OCI-LY7 (cell line): ENCODE results near the gene YARS1. TPM values are rescaled to one million over a fixed set of nuclear protein-coding genes. Genes with fewer than 3 reads are reported as not detected.

Experiments
- BruUV-seq: library from RNA; stranded (reverse); fragments of 400-500 nt; replicated peaks from 2 replicates; lab custom pipeline; 2021; lab: Mats Ljungman, UMichigan
- CTCF ChIA-PET: fragments of 300-600 bp; sonication (Branson Sonifier 250); formaldehyde crosslinking; loops from one replicate; lab custom pipeline; 2022; ENCODE audit warnings: antibody characterized with exemption; ENCODE audit not compliant: unreplicated experiment; lab: Charles Lee
- POLR2A ChIA-PET: fragments of 300-600 bp; sonication (Branson Sonifier 250); formaldehyde crosslinking; loops from one replicate; lab custom pipeline; 2022; ENCODE audit warnings: antibody characterized with exemption; lab: Charles Lee
- DNase-seq: peaks from one replicate; pipeline ENCODE4 v3.0.0-alpha.2; 2015; ENCODE audit warnings: low spot score
- H2AFZ ChIP-seq: fragments of 200-600 bp; sonication (generic), shearing (Covaris generic); 2 replicates; pipeline ENCODE4 v1.6.1; 2014; ENCODE audit warnings: mild to moderate bottlenecking, antibody characterized with exemption, low read length, moderate library complexity
- H3K27ac ChIP-seq: fragments of 200-600 bp; sonication (generic); 2 replicates; pipeline ENCODE4 v1.5.1; 2014; ENCODE audit warnings: mixed run types, low read depth, mild to moderate bottlenecking, moderate library complexity, low read length, inconsistent platforms; ENCODE audit not compliant: poor library complexity, severe bottlenecking
- H3K36me3 ChIP-seq: fragments of 200-600 bp; sonication (generic); 2 replicates; pipeline ENCODE4 v1.6.1; 2014; ENCODE audit warnings: mild to moderate bottlenecking, antibody characterized with exemption, low read length, moderate library complexity, mixed read lengths; ENCODE audit not compliant: insufficient read depth
- H3K4me1 ChIP-seq: fragments of 200-600 bp; sonication (generic); 2 replicates; pipeline ENCODE4 v1.5.1; 2014; ENCODE audit warnings: mild to moderate bottlenecking, low read length; ENCODE audit not compliant: insufficient read depth, poor library complexity, severe bottlenecking
- H3K4me2 ChIP-seq: fragments of 200-600 bp; sonication (generic); 2 replicates; pipeline ENCODE4 v1.6.1; 2014; ENCODE audit warnings: mild to moderate bottlenecking, low read length
- H3K4me3 ChIP-seq: fragments of 200-600 bp; sonication (generic); 2 replicates; pipeline ENCODE4 v1.5.1; 2014; ENCODE audit warnings: mild to moderate bottlenecking, low read depth, low read length; ENCODE audit not compliant: poor library complexity, severe bottlenecking
- H3K79me2 ChIP-seq: fragments of 200-600 bp; sonication (generic); 2 replicates; pipeline ENCODE4 v1.6.1; 2016; ENCODE audit warnings: low read depth, mild to moderate bottlenecking, low read length, moderate library complexity, mixed read lengths; ENCODE audit not compliant: insufficient read depth
- H3K9me2 ChIP-seq: fragments of 200-600 bp; sonication (generic); 2 replicates; pipeline ENCODE4 v1.6.1; 2016; ENCODE audit warnings: mild to moderate bottlenecking, low read length, mixed read lengths; ENCODE audit not compliant: insufficient read depth
- H3K9me3 ChIP-seq: fragments of 200-600 bp; sonication (generic); 2 replicates; pipeline ENCODE4 v1.6.1; 2014; ENCODE audit warnings: mild to moderate bottlenecking, mixed run types, low read length, mixed read lengths
- H4K20me1 ChIP-seq: fragments of 200-600 bp; sonication (generic); 2 replicates; pipeline ENCODE4 v1.6.1; 2014; ENCODE audit warnings: mild to moderate bottlenecking, antibody characterized with exemption, low read length, moderate library complexity, mixed read lengths; ENCODE audit not compliant: insufficient read depth
- CTCF ChIP-seq: fragments of 200-600 bp; sonication (generic); conservative IDR thresholded peaks from 2 replicates; pipeline ENCODE4 v1.5.1; 2014; ENCODE audit warnings: mild to moderate bottlenecking, antibody characterized with exemption, low read length, moderate library complexity, mixed read lengths
- EZH2phosphoT487 ChIP-seq: fragments of 200-600 bp; sonication (generic); IDR thresholded peaks from 2 replicates; pipeline ENCODE4 v1.6.1; 2018; ENCODE audit warnings: low read depth, borderline replicate concordance, mild to moderate bottlenecking, mixed run types, antibody characterized with exemption, low read length, moderate library complexity, mixed read lengths
- intact Hi-C: fragments of 100-400 bp; cut with micrococcal nuclease; formaldehyde crosslinking; loops from one replicate; pipeline ENCODE4 v1.10.0; 2022; ENCODE audit not compliant: unreplicated experiment
- total RNA-seq, 2 experiments: library from RNA; depleted of rRNA in 1 of 2; stranded (reverse); fragments of >200 nt in 1 of 2; shearing (Covaris generic) in 1 of 2; gene quantifications; 2 replicates each; pipeline ENCODE4 v1.2.3, GENCODE V29; 2014 to 2022

The YARS1 gene
- total RNA-seq, 2 experiments from 2014 or later = 276 to 321 TPM

GRCh38 chr1:32773018-32773763 lies 44.0 kb downstream of the YARS1 start:
- ChIA-PET POLR2A (interaction anchor here (1.1 to 1.2 kb wide), 2 partner anchors 10 to 45 kb away, joined by 3 to 4 read pairs; no protein-coding TSS in a partner anchor), CTCF (interaction anchor here (1.0 to 1.2 kb wide), 2 partner anchors 49 to 61 kb away, joined by 3 to 5 read pairs; no protein-coding TSS in a partner anchor)
- H4K20me1 ChIP-seq = no peaks in the 10 kb centered on the region
- H3K9me2 ChIP-seq = no peaks in the 10 kb centered on the region
- peak; percentile 99 for TF ChIP-seq CTCF
- TF ChIP-seq EZH2phosphoT487 = no peak
- peak; percentile 75 for DNase-seq
- H2AFZ ChIP-seq = no peak overlapping the region
- H3K4me2 ChIP-seq = no peak overlapping the region
- H3K9me3 ChIP-seq = no peaks in the 10 kb centered on the region
- no TSS peak for BruUV-seq
- peak overlapping the region; percentile 15 for H3K27ac ChIP-seq
- intact Hi-C loops = loop anchor here (1.0 to 5.0 kb wide), 3 partner anchors 61 to 326 kb away; no protein-coding TSS in a partner anchor
- no peaks in the 10 kb centered on the region for H3K4me1 ChIP-seq
- H3K79me2 ChIP-seq = no peaks in the 10 kb centered on the region
- peaks cover 55% of the 10 kb centered on the region for H3K36me3 ChIP-seq
- H3K4me3 ChIP-seq = no peak overlapping the region

- Histone ChIP-seq H3K9me3 (no peaks in the 10 kb centered on the region), H3K4me1 (no peaks in the 10 kb centered on the region), H3K9me2 (no peaks in the 10 kb centered on the region), H3K27ac (no peak overlapping the region), H3K4me3 (no peak overlapping the region), H2AFZ (no peak overlapping the region), H3K4me2 (no peak overlapping the region), H3K79me2 (no peaks in the 10 kb centered on the region), H3K36me3 (peaks cover 48% of the 10 kb centered on the region), H4K20me1 (no peaks in the 10 kb centered on the region)
- BruUV-seq = no TSS peak
- no peak for TF ChIP-seq CTCF
- no peak for TF ChIP-seq EZH2phosphoT487
- ChIA-PET POLR2A (interaction anchor here (1.1 to 1.2 kb wide), 2 partner anchors 11 to 46 kb away, joined by 3 to 4 read pairs; no protein-coding TSS in a partner anchor), CTCF (interaction anchor here (1.0 to 1.2 kb wide), 2 partner anchors 50 to 60 kb away, joined by 3 to 5 read pairs; no protein-coding TSS in a partner anchor)
- no peak for DNase-seq
- intact Hi-C loops = loop anchor here (1.0 to 5.0 kb wide), 3 partner anchors 60 to 325 kb away; no protein-coding TSS in a partner anchor
These were observed 44.7 kb downstream of the YARS1 start for GRCh38 chr1:32772281-32773017.
